Measurements from ENCODE around the gene TNFRSF25. TPM values are rescaled to one million over a fixed set of nuclear protein-coding genes. Genes with fewer than 3 reads are reported as not detected.

Gene TNFRSF25
- total and polyA plus RNA-seq, 10 of the 15 experiments (the other 5 are each of a cell fraction or from before 2014, with no cell fraction given) = 0.23 to 8.6 (median 0.46) TPM; not detected in 5

DNA sequence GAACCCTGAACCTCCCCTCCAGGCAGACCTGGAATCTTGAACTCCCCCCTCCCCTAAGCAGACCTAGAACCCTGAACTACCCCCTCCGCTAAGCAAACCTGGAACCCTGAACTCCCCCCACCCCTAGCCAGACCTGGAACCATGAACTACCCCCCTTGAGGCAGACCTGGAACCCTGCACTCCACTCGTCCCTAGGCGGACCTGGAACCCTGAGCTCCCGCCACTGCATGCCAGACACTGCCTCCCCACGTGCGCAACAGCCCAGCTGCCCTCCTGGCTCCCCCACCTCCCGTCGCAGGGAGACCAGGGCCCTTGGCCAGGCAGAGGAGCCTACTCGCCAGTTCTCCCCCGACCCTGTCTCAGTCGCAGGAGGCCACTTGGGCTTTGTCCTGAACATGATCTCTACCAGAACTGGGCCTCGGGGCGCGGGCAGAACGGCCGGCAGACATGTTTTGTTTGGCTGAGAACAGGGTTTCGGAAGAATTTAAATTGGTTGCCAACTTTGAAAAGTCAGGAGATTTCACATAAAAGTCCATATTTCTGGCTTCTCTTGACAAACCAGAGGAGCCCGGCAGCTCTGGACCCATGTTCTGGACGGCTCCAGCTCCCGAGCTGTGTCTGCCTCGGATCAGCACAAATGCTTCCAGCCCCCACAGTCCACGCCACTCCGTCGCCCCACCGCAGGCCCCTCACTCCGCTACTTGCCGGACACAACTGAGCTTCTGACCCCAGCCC, 34.7 kb upstream of the TNFRSF25 start:
- RAD21 ChIA-PET (ENCODE audit: unreplicated experiment) = no interaction called here
- no peak overlapping the region for H2AFZ ChIP-seq (ENCODE audit: control insufficient read depth, low read depth, low read length)
- intact Hi-C loops (cut with micrococcal nuclease; ENCODE audit: unreplicated experiment) = no loop called here
- H3K9me3 ChIP-seq (replicated peaks; ENCODE audit: control insufficient read depth, insufficient read depth, low read length) = no peaks in the 10 kb centered on the region
- no peaks in the 10 kb centered on the region for H3K79me2 ChIP-seq (ENCODE audit: control insufficient read depth, insufficient read depth, low read length)
- DNase-seq (ENCODE audit: low read depth, low spot score) = no peak
- H3K4me3 ChIP-seq = no peak overlapping the region
- SMC1A ChIA-PET (ENCODE audit: uncharacterized antibody, unreplicated experiment) = no interaction called here
- H3K36me3 ChIP-seq (ENCODE audit: control insufficient read depth in 2 of 2, insufficient read depth in 2 of 2, low read length in 1 of 2) = no peaks in the 10 kb centered on the region
- FAIRE-seq = no peak
- H3K27ac ChIP-seq (ENCODE audit: control insufficient read depth, insufficient read depth) = no peak overlapping the region
- H3K27me3 ChIP-seq (replicated peaks in 1 of 2; ENCODE audit: control insufficient read depth in 2 of 2, insufficient read depth in 2 of 2, low read length in 1 of 2) = peaks cover 4 to 8% of the 10 kb centered on the region in 2 experiments
- no peaks in the 10 kb centered on the region; the same call in 1 of the 2 replicates for H4K20me1 ChIP-seq (ENCODE audit: control insufficient read depth, insufficient read depth)
- in situ Hi-C loops (cut with MboI) = no loop called here
- TF ChIP-seq POU2F2 (IDR thresholded peaks at IDR 0.05; ENCODE audit: borderline replicate concordance, low read depth, low read length) (no peak), ZNF24 (IDR thresholded peaks at IDR 0.05) (no peak)
- CTCF ChIA-PET = interaction anchor here (0.8 to 1.6 kb wide), 3 partner anchors 10 to 145 kb away, joined by 3 to 7 read pairs (median 3); partner anchors contain the start of gene PLEKHG5
- no peak overlapping the region for H3K9ac ChIP-seq (ENCODE audit: control insufficient read depth, insufficient read depth, low read length)
- WGBS (ENCODE audit: insufficient coverage, insufficient replicate concordance, low lambda C conversion rate, missing lambda C conversion rate) = 55% methylated on average over 27 of the region's 27 CpGs
- BruUV-seq (replicated peaks) = no TSS peak
- POLR2A ChIA-PET = no interaction called here
- no peak overlapping the region for H3K4me2 ChIP-seq (ENCODE audit: control insufficient read depth, insufficient read depth)
- H3K4me1 ChIP-seq (ENCODE audit: control insufficient read depth, insufficient read depth, low read length) = no peaks in the 10 kb centered on the region
- no peak for ATAC-seq

DNA sequence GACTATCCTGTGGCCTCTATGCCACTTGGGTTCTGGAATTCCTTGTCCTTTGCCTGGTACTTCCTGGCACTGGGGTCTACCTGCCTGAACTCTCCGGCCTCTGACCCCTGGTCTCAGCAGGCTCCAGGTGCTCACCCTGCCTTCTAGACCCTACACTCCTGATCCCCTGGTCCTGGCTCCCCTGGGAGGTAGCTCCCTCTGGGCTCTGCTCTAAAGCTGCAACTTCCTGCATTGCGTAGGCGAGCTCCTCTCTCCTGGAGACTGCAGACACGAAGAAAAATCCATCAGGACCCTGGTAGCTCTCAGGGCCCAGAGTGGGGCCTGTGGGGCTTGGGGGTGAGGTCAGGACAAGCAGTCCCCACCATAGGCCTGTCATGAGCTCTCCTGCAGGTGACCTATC, 33.3 kb upstream of the TNFRSF25 start:
- H3K9me3 ChIP-seq (replicated peaks; ENCODE audit: control insufficient read depth, insufficient read depth, low read length) = no peaks in the 10 kb centered on the region
- SMC1A ChIA-PET (ENCODE audit: uncharacterized antibody, unreplicated experiment) = no interaction called here
- CTCF ChIA-PET = interaction anchor here (1.0 to 1.8 kb wide), 7 partner anchors 8 to 147 kb away, joined by 3 to 7 read pairs (median 4); partner anchors contain the start of gene PLEKHG5
- no peaks in the 10 kb centered on the region for H3K36me3 ChIP-seq (ENCODE audit: control insufficient read depth in 2 of 2, insufficient read depth in 2 of 2, low read length in 1 of 2)
- 5% methylated on average over 4 of the region's 4 CpGs for WGBS (ENCODE audit: insufficient coverage, insufficient replicate concordance, low lambda C conversion rate, missing lambda C conversion rate)
- DNase-seq (ENCODE audit: low read depth, low spot score) (no peak), ATAC-seq (no peak), FAIRE-seq (no peak)
- no peaks in the 10 kb centered on the region for H3K79me2 ChIP-seq (ENCODE audit: control insufficient read depth, insufficient read depth, low read length)
- no peak overlapping the region for H3K4me3 ChIP-seq
- intact Hi-C loops (cut with micrococcal nuclease; ENCODE audit: unreplicated experiment) = no loop called here
- H3K4me1 ChIP-seq (ENCODE audit: control insufficient read depth, insufficient read depth, low read length) = no peaks in the 10 kb centered on the region
- H3K9ac ChIP-seq (ENCODE audit: control insufficient read depth, insufficient read depth, low read length) = no peak overlapping the region
- H3K27ac ChIP-seq (ENCODE audit: control insufficient read depth, insufficient read depth) = no peak overlapping the region
- RAD21 ChIA-PET (ENCODE audit: unreplicated experiment) = no interaction called here
- POLR2A ChIA-PET = no interaction called here
- in situ Hi-C loops (cut with MboI) = loop anchor here (25.0 kb wide), 1 partner anchor 713 kb away; no protein-coding TSS in a partner anchor
- no peak for TF ChIP-seq ZNF384 (IDR thresholded peaks at IDR 0.05; ENCODE audit: borderline replicate concordance, low read depth, low read length)
- TF ChIP-seq, protein P1, sequence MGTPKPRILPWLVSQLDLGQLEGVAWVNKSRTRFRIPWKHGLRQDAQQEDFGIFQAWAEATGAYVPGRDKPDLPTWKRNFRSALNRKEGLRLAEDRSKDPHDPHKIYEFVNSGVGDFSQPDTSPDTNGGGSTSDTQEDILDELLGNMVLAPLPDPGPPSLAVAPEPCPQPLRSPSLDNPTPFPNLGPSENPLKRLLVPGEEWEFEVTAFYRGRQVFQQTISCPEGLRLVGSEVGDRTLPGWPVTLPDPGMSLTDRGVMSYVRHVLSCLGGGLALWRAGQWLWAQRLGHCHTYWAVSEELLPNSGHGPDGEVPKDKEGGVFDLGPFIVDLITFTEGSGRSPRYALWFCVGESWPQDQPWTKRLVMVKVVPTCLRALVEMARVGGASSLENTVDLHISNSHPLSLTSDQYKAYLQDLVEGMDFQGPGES (IDR thresholded peaks at IDR 0.05) = no peak
- no peak overlapping the region for H3K4me2 ChIP-seq (ENCODE audit: control insufficient read depth, insufficient read depth)
- no peak overlapping the region for H2AFZ ChIP-seq (ENCODE audit: control insufficient read depth, low read depth, low read length)
- H4K20me1 ChIP-seq (ENCODE audit: control insufficient read depth, insufficient read depth) = no peaks in the 10 kb centered on the region
- BruUV-seq (replicated peaks) = no TSS peak
- H3K27me3 ChIP-seq (replicated peaks in 1 of 2; ENCODE audit: control insufficient read depth in 2 of 2, insufficient read depth in 2 of 2, low read length in 1 of 2) = peaks cover 4 to 8% of the 10 kb centered on the region in 2 experiments
